HG03045 (cell line): ENCODE measurements around the gene FBXL17.

Experiments
- ATAC-seq: cut with Tn5 transposase; IDR thresholded peaks from one replicate; pipeline ENCODE4 v1.9.1; 2021; ENCODE audit warnings: mild to moderate bottlenecking, moderate library complexity; ENCODE audit not compliant: unreplicated experiment

FBXL17 gene

GRCh38 chr5:107871023-107871422, 510.9 kb downstream of the FBXL17 start:
- ATAC-seq, result no peak

GRCh38 chr5:107869438-107870115, 512.3 kb downstream of the FBXL17 start:
- no peak for ATAC-seq

- no peak for ATAC-seq
Observed at GRCh38 chr5:107868650-107869409, 513.1 kb downstream of the FBXL17 start.

- no peak for ATAC-seq
Observed at GRCh38 chr5:107867266-107867665, 514.6 kb downstream of the FBXL17 start.

DNA sequence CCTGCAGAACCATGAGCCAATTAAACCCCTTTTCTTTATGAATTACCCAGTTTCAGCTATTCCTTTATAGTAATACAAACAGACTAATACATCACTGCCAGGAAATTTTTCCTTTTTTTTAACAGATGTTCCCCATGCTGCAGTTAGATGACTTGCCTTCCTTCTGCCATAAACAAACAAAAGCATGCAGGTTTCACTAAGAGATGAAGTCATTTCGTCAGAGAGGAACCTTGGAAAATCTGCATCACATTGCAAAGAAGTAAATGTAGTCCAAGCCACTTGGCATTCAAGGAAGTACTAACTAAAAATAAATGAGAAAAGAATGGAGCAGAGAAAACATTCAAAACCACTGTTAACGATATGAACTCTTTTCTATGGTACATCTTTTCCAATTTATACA, 517.1 kb downstream of the FBXL17 start:
- no peak for ATAC-seq

DNA sequence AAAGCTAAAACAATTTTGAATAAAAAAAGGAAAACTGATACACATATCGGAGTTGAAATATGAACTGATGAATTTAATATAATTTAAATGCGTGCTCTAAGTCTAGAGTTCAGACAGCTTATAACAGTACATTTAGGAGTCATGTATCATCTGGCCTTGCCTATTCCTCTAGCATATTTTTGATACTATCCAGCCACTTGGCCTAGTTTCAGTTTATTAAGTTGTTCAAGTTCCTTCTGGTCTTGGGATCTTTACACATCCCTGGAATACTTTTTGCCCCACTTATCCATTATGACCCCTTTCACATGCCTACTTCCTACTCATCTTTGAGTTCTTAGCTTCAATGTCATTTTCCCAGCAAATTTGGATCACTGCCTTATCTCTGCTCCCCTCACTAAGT, 518.8 kb downstream of the FBXL17 start:
- no peak for ATAC-seq

DNA sequence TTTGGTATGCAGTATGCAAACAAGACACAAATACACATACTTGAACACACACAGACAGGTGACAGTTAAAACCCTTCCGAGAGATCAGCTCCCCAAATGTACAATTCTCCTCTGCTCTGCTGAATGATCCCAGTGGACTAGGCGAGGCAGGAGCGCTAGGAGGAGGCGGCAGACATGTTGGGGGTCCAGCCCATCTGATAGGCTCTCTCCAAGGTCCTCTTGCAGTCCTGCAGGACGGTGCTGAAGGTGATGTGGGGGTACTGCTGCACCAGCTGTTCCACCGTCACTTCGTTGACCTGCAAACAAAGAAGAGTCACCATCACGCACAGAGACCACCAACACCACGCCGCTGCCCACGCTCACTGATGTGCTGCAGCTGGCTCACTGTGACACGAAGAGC, 520.3 kb downstream of the FBXL17 start:
- ATAC-seq, result no peak

DNA sequence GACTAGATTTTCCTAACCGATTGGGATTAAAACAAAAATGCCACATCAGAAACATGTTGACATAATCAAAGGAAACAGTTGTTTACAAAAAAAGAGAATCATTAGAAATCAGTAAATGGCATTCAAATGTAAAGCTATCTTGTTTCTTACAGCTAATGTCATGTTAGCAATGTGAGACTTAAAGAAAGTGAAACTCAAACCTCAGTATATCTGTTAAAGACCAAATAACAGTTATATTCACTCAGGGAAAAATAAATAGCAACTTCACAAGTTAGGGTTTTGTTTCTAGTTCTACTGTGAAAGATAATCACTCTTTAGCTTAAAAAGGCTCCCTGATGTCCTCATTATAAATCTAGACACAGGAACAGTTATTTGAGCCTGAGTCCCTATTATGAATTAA, 521.9 kb downstream of the FBXL17 start:
- no peak for ATAC-seq

- ATAC-seq, result no peak
Observed at GRCh38 chr5:107858788-107859187, 523.1 kb downstream of the FBXL17 start.

GRCh38 chr5:107858324-107858723, 523.6 kb downstream of the FBXL17 start:
- ATAC-seq, result no peak

DNA sequence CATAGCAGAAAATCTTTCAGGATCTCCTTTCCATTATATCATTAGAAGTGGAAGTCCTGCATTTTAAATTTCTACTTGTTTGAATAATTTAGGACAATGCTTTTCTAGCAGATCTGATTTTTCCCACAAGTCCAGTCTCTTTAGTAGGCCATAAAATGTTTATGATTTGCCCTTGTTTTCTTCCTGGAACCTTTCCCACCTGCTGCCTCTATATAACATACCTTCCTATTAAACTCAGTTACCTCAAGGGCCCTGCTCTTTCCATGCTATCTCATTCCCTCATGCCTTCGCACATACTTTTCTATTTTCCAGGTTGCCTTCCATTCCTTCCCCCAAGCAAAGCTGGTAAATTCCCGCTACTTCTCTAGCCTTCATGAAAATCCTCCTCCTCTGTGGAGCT, 524.1 kb downstream of the FBXL17 start:
- ATAC-seq, result no peak

- no peak for ATAC-seq
Observed at GRCh38 chr5:107855171-107855570, 526.7 kb downstream of the FBXL17 start.

DNA sequence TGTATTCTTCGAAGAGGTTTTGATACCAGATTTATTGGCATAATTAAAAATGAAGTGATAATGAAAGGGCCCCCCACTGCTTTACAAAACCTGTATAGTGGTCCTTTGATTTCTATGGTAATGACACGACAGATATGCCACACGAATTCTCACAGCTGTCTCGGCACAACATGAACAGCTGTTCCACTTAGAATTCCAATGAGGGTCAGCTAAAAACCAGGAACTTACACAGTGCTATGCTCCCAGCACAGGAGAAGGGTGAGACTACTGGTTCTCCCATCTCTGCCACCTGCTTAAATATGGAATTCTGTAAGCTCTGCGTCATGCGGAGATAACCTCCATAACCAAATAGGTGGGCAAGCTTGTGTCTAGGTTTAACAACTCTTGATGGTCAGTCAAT, 528.2 kb downstream of the FBXL17 start:
- ATAC-seq, result no peak

DNA sequence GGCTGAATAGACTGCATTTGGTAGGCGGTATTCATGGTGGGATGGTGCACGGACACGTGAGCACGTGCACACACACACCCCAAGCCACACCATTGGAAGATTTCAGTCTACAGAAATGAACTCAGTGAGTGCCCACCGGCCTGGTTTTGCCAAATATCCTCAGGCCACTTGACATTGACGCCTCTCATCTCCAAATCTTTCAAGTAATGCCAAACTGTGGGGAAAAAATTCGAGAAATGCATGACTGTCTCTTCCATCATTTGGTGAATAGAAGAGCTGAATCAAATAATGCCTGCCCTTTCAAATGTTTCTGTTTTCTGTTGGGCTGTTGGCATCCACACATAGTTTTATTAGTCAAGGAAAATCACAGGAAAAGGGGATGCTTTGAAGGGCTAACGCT, 528.9 kb downstream of the FBXL17 start:
- no peak for ATAC-seq

DNA sequence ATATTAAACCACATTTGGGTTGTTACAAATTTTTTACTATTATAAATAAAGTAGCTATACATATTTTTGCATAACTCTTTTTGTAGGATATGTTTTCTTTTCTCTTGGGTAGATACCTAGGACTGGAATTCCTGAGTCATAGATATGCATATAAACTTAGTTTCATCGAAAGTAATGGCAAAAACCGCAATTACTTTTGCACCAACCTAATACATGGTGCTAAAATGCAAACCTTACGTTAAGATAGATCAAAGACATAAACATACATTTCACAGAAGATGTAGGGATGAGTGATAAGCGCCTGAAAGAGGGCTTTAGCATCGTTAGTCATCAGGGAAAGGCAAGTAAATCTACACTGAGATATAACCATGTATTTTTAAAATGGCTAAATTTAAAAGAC, 532.8 kb downstream of the FBXL17 start:
- ATAC-seq, result no peak

- ATAC-seq, result no peak
Observed at GRCh38 chr5:107840592-107840991, 541.3 kb downstream of the FBXL17 start.

GRCh38 chr5:107840161-107840560, 541.7 kb downstream of the FBXL17 start:
- no peak for ATAC-seq

DNA sequence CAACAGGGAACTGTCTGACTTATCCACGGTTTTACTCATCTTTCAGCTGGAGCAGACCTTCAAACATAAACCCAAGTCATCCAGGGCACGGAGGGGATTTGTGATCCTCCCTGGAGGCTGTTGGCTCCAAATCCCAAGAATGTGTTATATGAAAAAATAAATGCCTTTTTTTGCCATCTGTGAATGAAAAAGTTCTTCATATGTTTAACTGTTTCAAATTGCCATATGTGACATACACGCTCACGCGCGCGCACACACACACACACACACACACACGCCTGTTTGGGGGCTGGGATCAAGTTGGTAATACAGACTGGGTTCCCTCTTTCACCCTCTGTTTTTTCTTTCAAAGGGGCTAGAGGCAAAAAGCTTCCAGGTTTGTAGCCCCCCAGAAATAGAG, 546.8 kb downstream of the FBXL17 start:
- no peak for ATAC-seq

DNA sequence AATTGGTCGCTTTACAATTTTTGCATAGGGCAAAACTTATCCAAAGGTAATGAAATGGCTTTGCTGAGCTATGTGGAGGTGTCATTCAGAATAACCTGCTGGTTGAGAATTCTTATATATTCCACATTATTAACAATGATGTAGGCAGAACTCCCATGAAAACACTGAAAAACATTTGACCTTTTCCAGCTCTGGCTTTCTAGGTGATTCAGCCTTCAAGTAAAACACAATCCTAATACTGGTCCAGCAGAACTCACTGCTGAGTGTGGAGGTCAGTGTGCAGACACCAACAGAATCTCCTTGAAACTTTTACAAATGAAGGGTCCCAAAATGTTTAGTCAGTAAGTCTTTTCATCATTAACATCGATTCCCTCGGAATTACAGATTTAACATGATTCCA, 549.2 kb downstream of the FBXL17 start:
- no peak for ATAC-seq

DNA sequence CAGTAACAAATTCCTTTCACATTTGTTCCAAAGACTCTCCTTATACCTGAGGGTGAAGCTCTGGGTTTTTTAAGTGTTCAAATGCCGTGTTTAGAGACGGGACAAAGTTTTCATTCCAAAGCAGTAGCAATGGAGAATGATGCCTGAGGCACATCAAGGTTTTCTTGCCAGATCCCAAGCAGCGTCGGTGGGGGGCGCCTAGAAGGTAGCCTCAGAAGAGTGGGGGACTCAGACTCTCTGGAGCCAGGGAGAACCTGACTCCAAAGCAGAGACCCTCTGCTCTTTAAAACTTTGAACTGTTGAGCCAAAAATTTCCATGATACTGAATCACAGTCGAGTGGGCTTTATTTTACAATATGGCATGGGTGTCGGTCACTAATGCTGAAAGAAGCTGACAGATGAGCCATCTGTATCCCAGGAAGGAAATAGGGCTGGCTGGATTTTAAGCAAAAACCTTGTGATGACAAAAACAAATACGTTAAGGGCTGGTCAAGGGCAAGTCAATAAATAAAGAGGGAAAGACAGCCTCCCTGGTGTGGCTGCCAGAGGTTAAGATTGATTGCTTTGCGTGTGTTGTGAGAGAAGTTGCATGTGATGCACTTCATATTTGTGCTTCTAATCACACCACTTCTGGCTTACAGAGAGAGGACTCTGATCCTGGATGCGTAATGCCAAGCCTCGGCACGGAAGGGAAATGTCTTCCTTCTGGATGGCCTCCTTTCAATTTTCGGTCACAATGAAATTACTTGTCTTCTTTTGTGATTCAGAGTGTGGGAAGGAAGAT, 550.1 kb downstream of the FBXL17 start:
- ATAC-seq, result no peak

GRCh38 chr5:107830750-107831149, 551.1 kb downstream of the FBXL17 start:
- no peak for ATAC-seq
